Loucy (cell line): ENCODE data around the gene FAM209B.

Source experiments
- H2AFZ ChIP-seq: fragments of 200-600 bp; sonication (generic); 2 replicates; pipeline ENCODE4 v1.6.0; 2016; ENCODE audit warnings: antibody characterized with exemption, mild to moderate bottlenecking, low read length, moderate library complexity
- H3F3A ChIP-seq: fragments of 200-600 bp; 2 replicates; pipeline ENCODE4 v1.6.0; 2016; ENCODE audit warnings: antibody characterized with exemption, low read depth, mild to moderate bottlenecking
- H3K27me3 ChIP-seq: fragments of 200-600 bp; sonication (generic); 2 replicates; pipeline ENCODE4 v1.6.1; 2014; ENCODE audit warnings: low read length, mild to moderate bottlenecking; ENCODE audit not compliant: insufficient read depth, poor library complexity, severe bottlenecking
- H3K36me3 ChIP-seq: fragments of 200-600 bp; sonication (generic); 2 replicates; pipeline ENCODE4 v1.6.1; 2016; ENCODE audit warnings: low read length; ENCODE audit not compliant: insufficient read depth
- H3K4me1 ChIP-seq: fragments of 200-600 bp; sonication (generic); 2 replicates; pipeline ENCODE4 v1.5.1; 2014; ENCODE audit warnings: low read length, mild to moderate bottlenecking; ENCODE audit not compliant: insufficient read depth, poor library complexity, severe bottlenecking
- H3K4me2 ChIP-seq: fragments of 200-600 bp; sonication (generic); 2 replicates; pipeline ENCODE4 v1.6.0; 2014; ENCODE audit warnings: antibody characterized with exemption, low read length, low read depth, mild to moderate bottlenecking; ENCODE audit not compliant: poor library complexity, severe bottlenecking
- H3K4me3 ChIP-seq: fragments of 200-600 bp; sonication (generic); 2 replicates; pipeline ENCODE4 v1.5.1; 2014; ENCODE audit warnings: low read length, mild to moderate bottlenecking, mixed read lengths; ENCODE audit not compliant: poor library complexity, severe bottlenecking
- H3K79me2 ChIP-seq: fragments of 200-600 bp; sonication (generic); 2 replicates; pipeline ENCODE4 v1.6.1; 2014; ENCODE audit warnings: low read length; ENCODE audit not compliant: insufficient read depth
- H3K9ac ChIP-seq: fragments of 200-600 bp; sonication (generic); 2 replicates; pipeline ENCODE4 v1.6.0; 2014; ENCODE audit warnings: mild to moderate bottlenecking, low read depth, low read length, moderate library complexity; ENCODE audit not compliant: poor library complexity, severe bottlenecking
- H3K9me2 ChIP-seq: fragments of 200-600 bp; sonication (generic); replicated peaks from 2 replicates; pipeline ENCODE4 v1.6.1; 2016; ENCODE audit warnings: low read depth, low read length, mixed read lengths
- H3K9me3 ChIP-seq: fragments of 200-600 bp; sonication (generic); 2 replicates; pipeline ENCODE4 v1.6.1; 2014; ENCODE audit warnings: mild to moderate bottlenecking, antibody characterized with exemption, low read length, low read depth; ENCODE audit not compliant: insufficient read depth
- H4K20me1 ChIP-seq: fragments of 200-600 bp; sonication (generic); 2 replicates; pipeline ENCODE4 v1.6.0; 2014; ENCODE audit warnings: antibody characterized with exemption, low read length, mild to moderate bottlenecking; ENCODE audit not compliant: insufficient read depth, poor library complexity, severe bottlenecking
- EZH2phosphoT487 ChIP-seq: fragments of 200-600 bp; IDR thresholded peaks from 2 replicates; pipeline ENCODE4 v1.6.1; 2018; ENCODE audit warnings: antibody characterized with exemption, mild to moderate bottlenecking, moderate library complexity, borderline replicate concordance
- TF ChIP-seq, protein P1 (sequence below): fragments of 200-600 bp; sonication (generic); conservative IDR thresholded peaks from 2 replicates; pipeline ENCODE4 v1.5.1; 2014; ENCODE audit warnings: mild to moderate bottlenecking, antibody characterized with exemption, low read length

FAM209B gene

DNA sequence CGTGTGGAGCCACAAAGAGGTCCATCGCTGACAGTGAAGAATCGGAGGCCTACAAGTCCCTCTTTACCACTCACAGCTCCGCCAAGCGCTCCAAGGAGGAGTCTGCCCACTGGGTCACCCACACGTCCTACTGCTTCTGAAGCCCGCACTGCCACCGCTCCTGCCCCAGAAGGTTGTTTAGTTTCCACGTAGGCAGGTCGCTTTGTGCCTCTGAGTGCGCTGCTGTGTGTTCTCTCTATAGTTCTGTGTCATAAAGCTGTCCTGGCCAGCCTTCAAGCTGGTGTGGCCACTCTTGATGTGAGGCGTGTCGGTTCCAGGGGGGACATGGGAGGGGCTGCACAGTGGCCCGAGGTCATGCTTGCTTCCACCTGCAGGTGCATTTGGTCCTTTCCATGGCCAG lies 14.9 kb upstream of the FAM209B start:
- Histone ChIP-seq H3K9ac (no peak overlapping the region), H3K9me2 (no peaks in the 10 kb centered on the region), H3F3A (no peaks in the 10 kb centered on the region), H3K9me3 (peaks cover 6% of the 10 kb centered on the region; the same call in 1 of the 2 replicates), H3K4me2 (no peak overlapping the region), H3K4me1 (peaks cover 3% of the 10 kb centered on the region), H3K4me3 (no peak overlapping the region), H3K36me3 (peaks cover 63% of the 10 kb centered on the region), H3K27me3 (no peaks in the 10 kb centered on the region), H3K79me2 (no peaks in the 10 kb centered on the region), H2AFZ (no peak overlapping the region), H4K20me1 (no peaks in the 10 kb centered on the region)
- TF ChIP-seq, protein P1, sequence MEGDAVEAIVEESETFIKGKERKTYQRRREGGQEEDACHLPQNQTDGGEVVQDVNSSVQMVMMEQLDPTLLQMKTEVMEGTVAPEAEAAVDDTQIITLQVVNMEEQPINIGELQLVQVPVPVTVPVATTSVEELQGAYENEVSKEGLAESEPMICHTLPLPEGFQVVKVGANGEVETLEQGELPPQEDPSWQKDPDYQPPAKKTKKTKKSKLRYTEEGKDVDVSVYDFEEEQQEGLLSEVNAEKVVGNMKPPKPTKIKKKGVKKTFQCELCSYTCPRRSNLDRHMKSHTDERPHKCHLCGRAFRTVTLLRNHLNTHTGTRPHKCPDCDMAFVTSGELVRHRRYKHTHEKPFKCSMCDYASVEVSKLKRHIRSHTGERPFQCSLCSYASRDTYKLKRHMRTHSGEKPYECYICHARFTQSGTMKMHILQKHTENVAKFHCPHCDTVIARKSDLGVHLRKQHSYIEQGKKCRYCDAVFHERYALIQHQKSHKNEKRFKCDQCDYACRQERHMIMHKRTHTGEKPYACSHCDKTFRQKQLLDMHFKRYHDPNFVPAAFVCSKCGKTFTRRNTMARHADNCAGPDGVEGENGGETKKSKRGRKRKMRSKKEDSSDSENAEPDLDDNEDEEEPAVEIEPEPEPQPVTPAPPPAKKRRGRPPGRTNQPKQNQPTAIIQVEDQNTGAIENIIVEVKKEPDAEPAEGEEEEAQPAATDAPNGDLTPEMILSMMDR, result no peak
- no peak for TF ChIP-seq EZH2phosphoT487

DNA sequence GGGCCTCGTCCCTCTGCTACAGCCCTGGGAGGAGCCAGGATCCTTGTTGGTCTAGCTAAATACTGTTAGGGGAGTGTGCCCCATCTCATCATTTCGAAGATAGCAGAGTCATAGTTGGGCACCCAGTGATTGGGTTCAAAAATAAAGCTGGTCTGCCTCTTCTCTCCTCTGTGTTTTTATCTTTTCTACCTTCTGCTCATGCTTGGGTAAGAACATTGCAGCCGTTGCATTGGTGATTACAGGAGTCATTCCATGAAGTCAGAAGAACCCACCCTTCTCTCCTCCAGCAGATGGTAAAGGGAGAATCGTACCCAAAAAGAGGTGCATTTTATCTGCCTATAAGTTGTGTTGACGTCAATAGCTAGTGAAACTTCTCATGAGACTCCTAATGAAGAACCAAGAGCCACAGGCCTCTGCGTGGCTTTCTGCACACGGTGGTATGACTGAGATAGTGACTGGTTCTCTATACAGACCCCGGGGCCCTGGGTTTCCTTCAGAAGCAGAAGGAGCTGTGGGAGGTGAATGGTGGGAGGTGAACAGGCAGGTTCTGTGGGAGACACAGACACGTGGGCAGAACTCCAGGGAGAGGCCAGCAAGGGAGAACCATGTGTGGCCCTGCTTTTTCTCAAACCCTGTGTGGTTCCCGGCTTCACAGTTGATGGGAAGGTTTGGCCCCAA lies 14.2 kb upstream of the FAM209B start:
- no peak overlapping the region for H2AFZ ChIP-seq
- no peak overlapping the region for H3K4me3 ChIP-seq
- H3K4me1 ChIP-seq, result peaks cover 5% of the 10 kb centered on the region
- no peaks in the 10 kb centered on the region for H4K20me1 ChIP-seq
- no peaks in the 10 kb centered on the region for H3F3A ChIP-seq
- TF ChIP-seq, protein P1, result no peak
- TF ChIP-seq EZH2phosphoT487, result no peak
- no peaks in the 10 kb centered on the region for H3K27me3 ChIP-seq
- no peak overlapping the region for H3K4me2 ChIP-seq
- no peak overlapping the region for H3K9ac ChIP-seq
- no peaks in the 10 kb centered on the region for H3K9me2 ChIP-seq
- H3K79me2 ChIP-seq, result no peaks in the 10 kb centered on the region
- H3K36me3 ChIP-seq, result peaks cover 55% of the 10 kb centered on the region
- H3K9me3 ChIP-seq, result peaks cover 6% of the 10 kb centered on the region; the same call in 1 of the 2 replicates

DNA sequence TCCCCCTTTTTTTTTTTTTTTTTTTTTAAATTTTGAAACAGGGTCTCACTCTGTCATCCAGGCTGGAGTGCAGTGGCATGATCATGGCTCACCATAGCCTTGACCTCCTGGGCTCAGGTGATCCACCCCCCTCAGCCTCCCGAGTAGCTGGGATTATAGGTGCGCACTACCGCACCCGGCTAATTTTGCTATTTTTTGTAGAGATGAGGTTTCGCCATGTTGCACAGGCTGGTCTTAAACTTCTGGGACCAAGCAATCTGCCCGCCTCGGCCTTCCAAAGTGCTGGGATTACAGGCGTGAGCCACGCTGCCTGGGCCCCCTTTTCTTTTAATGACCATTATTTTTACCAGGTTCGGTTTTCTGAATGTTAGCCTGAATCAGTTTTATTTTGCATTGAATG lies 13.5 kb upstream of the FAM209B start:
- TF ChIP-seq EZH2phosphoT487, result no peak
- TF ChIP-seq, protein P1, result no peak
- H3K4me1 ChIP-seq, result peaks cover 5% of the 10 kb centered on the region
- peaks cover 51% of the 10 kb centered on the region for H3K36me3 ChIP-seq
- no peaks in the 10 kb centered on the region for H4K20me1 ChIP-seq
- no peaks in the 10 kb centered on the region for H3F3A ChIP-seq
- H3K4me3 ChIP-seq, result no peak overlapping the region
- H3K9me3 ChIP-seq, result peaks cover 6% of the 10 kb centered on the region; the same call in 1 of the 2 replicates
- H3K27me3 ChIP-seq, result no peaks in the 10 kb centered on the region
- H3K79me2 ChIP-seq, result no peaks in the 10 kb centered on the region
- H3K9me2 ChIP-seq, result no peaks in the 10 kb centered on the region
- H2AFZ ChIP-seq, result no peak overlapping the region
- H3K9ac ChIP-seq, result no peak overlapping the region
- no peak overlapping the region for H3K4me2 ChIP-seq
